K562 (cell line): Measurements from ENCODE around the gene MPG. TPM values are rescaled to one million over a fixed set of nuclear protein-coding genes. Genes with fewer than 3 reads are reported as not detected.

Experiments
- ARID2 ChIP-seq: fragments of 450-650 bp; IDR thresholded peaks from 2 replicates; pipeline ENCODE4 v1.6.1; 2017; ENCODE audit warnings: antibody characterized with exemption, mild to moderate bottlenecking
- BRD4 ChIP-seq: fragments of 200-600 bp; sonication (generic); IDR thresholded peaks from 2 replicates; pipeline ENCODE4 v1.6.1; 2017; ENCODE audit warnings: inconsistent platforms
- CBFA2T2 ChIP-seq: fragments of 450-650 bp; conservative IDR thresholded peaks from 2 replicates; pipeline ENCODE4 v1.6.1; 2017; ENCODE audit warnings: mild to moderate bottlenecking
- CEBPG ChIP-seq, 3 experiments: fragments of 200-800 bp in 1 of 3; sonication (Bioruptor generic) in 1 of 3; sonication (generic) in 1 of 3; formaldehyde crosslinking in 1 of 3; IDR thresholded peaks in 2 of 3; conservative IDR thresholded peaks in 1 of 3; 2 replicates each; pipeline versions ENCODE4 v1.6.1 to v1.8.0; 2016 to 2022; ENCODE audit warnings: missing compliant biosample characterization in 2 of 3, missing genetic modification characterization in 2 of 3, mild to moderate bottlenecking in 1 of 3, missing genetic modification reagents in 1 of 3
- EHMT2 ChIP-seq: fragments of 450-650 bp; IDR thresholded peaks from 2 replicates; pipeline ENCODE4 v1.6.1; 2018; ENCODE audit warnings: antibody characterized with exemption
- HMBOX1 ChIP-seq: sonication (generic); IDR thresholded peaks from 2 replicates; pipeline ENCODE4 v1.6.1; 2016
- HNRNPL ChIP-seq: fragments of 200-400 bp; formaldehyde crosslinking; IDR thresholded peaks from 2 replicates; pipeline ENCODE4 v1.6.1; 2017; ENCODE audit warnings: low read depth, mild to moderate bottlenecking, low read length
- KDM5B ChIP-seq: fragments of 200-600 bp; sonication (generic); IDR thresholded peaks from 2 replicates; pipeline ENCODE4 v1.6.1; 2012; ENCODE audit warnings: low read depth, mild to moderate bottlenecking, moderate library complexity, low read length, control low read depth, inconsistent platforms; ENCODE audit not compliant: insufficient replicate concordance
- MCM7 ChIP-seq, 2 experiments: fragments of 450-650 bp; IDR thresholded peaks; 2 replicates each; pipeline ENCODE4 v1.6.1; 2016 to 2018
- MNT ChIP-seq, 2 experiments: fragments of 450-650 bp; conservative IDR thresholded peaks; 2 replicates each; pipeline ENCODE4 v1.6.1; 2017; ENCODE audit warnings: mild to moderate bottlenecking in 2 of 2, moderate library complexity in 2 of 2
- MYNN ChIP-seq, 2 experiments: sonication (generic); formaldehyde crosslinking in 1 of 2; IDR thresholded peaks; 2 replicates each; pipeline versions ENCODE4 v1.5.0 to v1.6.1; 2016 to 2020; ENCODE audit warnings: antibody characterized with exemption in 1 of 2, missing genetic modification reagents in 1 of 2
- PURB ChIP-seq: sonication (generic); formaldehyde crosslinking; IDR thresholded peaks from 2 replicates; pipeline ENCODE4 v1.9.0; 2021; ENCODE audit warnings: low read depth, mild to moderate bottlenecking, missing genetic modification reagents
- RAD21 ChIP-seq, 2 experiments: fragments of 250-450 bp in 1 of 2; fragments of 450-650 bp in 1 of 2; sonication (Bioruptor Pico) in 1 of 2; formaldehyde crosslinking in 1 of 2; IDR thresholded peaks in 1 of 2; conservative IDR thresholded peaks in 1 of 2; 2 replicates each; pipeline versions ENCODE4 v1.4.0 to v1.8.0; 2020 to 2022; ENCODE audit warnings: mild to moderate bottlenecking in 2 of 2, moderate library complexity in 1 of 2
- RBM39 ChIP-seq: fragments of 200-400 bp; formaldehyde crosslinking; optimal IDR thresholded peaks from 2 replicates; pipeline ENCODE3; 2018; ENCODE audit warnings: low read depth, low read length
- RFX5 ChIP-seq: IDR thresholded peaks from 2 replicates; pipeline ENCODE4 v1.6.1; 2011; ENCODE audit warnings: low read depth, mild to moderate bottlenecking, improper control_type of control experiment, low read length
- SNAPC5 ChIP-seq: fragments of 250-450 bp; sonication (Bioruptor Pico); IDR thresholded peaks from 2 replicates; pipeline ENCODE4 v1.8.0; 2021; ENCODE audit warnings: moderate library complexity, mild to moderate bottlenecking, inconsistent platforms
- SRSF9 ChIP-seq: fragments of 200-400 bp; formaldehyde crosslinking; IDR thresholded peaks from 2 replicates; pipeline ENCODE4 v1.6.1; 2017; ENCODE audit warnings: low read depth, low read length, borderline replicate concordance
- TBP ChIP-seq: optimal IDR thresholded peaks from 2 replicates; pipeline ENCODE3; 2011; ENCODE audit warnings: low read depth, low read length, improper control_type of control experiment
- TEAD4 ChIP-seq, 2 experiments: sonication (generic) in 1 of 2; formaldehyde crosslinking in 1 of 2; IDR thresholded peaks; 2 replicates each; pipeline versions ENCODE4 v1.6.1 to v1.8.0; 2012 to 2022; ENCODE audit warnings: borderline replicate concordance in 1 of 2, inconsistent platforms in 1 of 2, low read length in 1 of 2, mild to moderate bottlenecking in 1 of 2, missing genetic modification reagents in 1 of 2
- TSC22D4 ChIP-seq: fragments of 450-650 bp; IDR thresholded peaks from 2 replicates; pipeline ENCODE4 v1.6.1; 2016; ENCODE audit warnings: missing genetic modification characterization, missing biosample characterization, control low read depth
- XRCC3 ChIP-seq: fragments of 450-650 bp; IDR thresholded peaks from 2 replicates; pipeline ENCODE4 v1.6.1; 2017; ENCODE audit warnings: mild to moderate bottlenecking, moderate library complexity
- ZNF133 ChIP-seq: fragments of 250-450 bp; sonication (Bioruptor Pico); IDR thresholded peaks from 2 replicates; pipeline ENCODE4 v1.4.0; 2020; ENCODE audit warnings: mild to moderate bottlenecking
- ZNF134 ChIP-seq: fragments of 250-450 bp; sonication (Bioruptor Pico); conservative IDR thresholded peaks from 2 replicates; pipeline ENCODE4 v1.4.0; 2020
- ZNF140 ChIP-seq: fragments of 250-450 bp; sonication (Bioruptor Pico); IDR thresholded peaks from 2 replicates; pipeline ENCODE4 v1.8.0; 2021; ENCODE audit warnings: moderate library complexity, mild to moderate bottlenecking, inconsistent platforms
- ZNF444 ChIP-seq: fragments of 250-450 bp; sonication (Bioruptor Pico); IDR thresholded peaks from 2 replicates; pipeline ENCODE4 v1.4.0; 2020; ENCODE audit warnings: mild to moderate bottlenecking, moderate library complexity
- ZNF707 ChIP-seq: fragments of 250-450 bp; sonication (Bioruptor Pico); conservative IDR thresholded peaks from 2 replicates; pipeline ENCODE4 v1.8.0; 2022; ENCODE audit warnings: inconsistent platforms, mild to moderate bottlenecking, moderate library complexity
- ZZZ3 ChIP-seq: fragments of 450-650 bp; IDR thresholded peaks from 2 replicates; pipeline ENCODE4 v1.6.1; 2016; ENCODE audit warnings: antibody characterized with exemption, mild to moderate bottlenecking, moderate library complexity
- polyA plus RNA-seq, 8 experiments: library from polyadenylated mRNA; depleted of rRNA in 4 of 8; stranded (reverse) in 5 of 8; unstranded in 3 of 8; fragments of >200 nt; fragmentation: Nextera tagmentation in 2 of 8; fragmentation: Illumina TruSeq in 1 of 8; extraction: Ambion mirVana in 2 of 8; extraction: Trizol in 1 of 8; gene quantifications; 2 replicates each; pipeline versions ENCODE4 v1.2.1 to v1.2.3, GENCODE V29; 2011 to 2014; ENCODE audit warnings: inconsistent platforms in 1 of 8, missing spikeins in 1 of 8
- total RNA-seq, 7 experiments: library from RNA; depleted of rRNA in 6 of 7; stranded (reverse); fragments of >200 nt in 6 of 7; fragmentation: Illumina TruSeq in 2 of 7; extraction: Trizol in 2 of 7; gene quantifications; 2 replicates each; pipeline versions ENCODE4 v1.2.1 to v1.2.3, GENCODE V29; 2011 to 2021; ENCODE audit warnings: low replicate concordance in 1 of 7

The MPG gene
- total and polyA plus RNA-seq, 9 of the 15 experiments (the other 6 are each of a cell fraction or from before 2014, with no cell fraction given) = 0.42 to 226 (median 36.2) TPM

GRCh38 chr16:53346-54236 lies 24.4 kb upstream of the MPG start, which contains the start of the genes POLR3K and SNRNP25 (continued):
- TF ChIP-seq MNT (conservative IDR thresholded peaks at IDR 0.05) (peak; percentile 79 to 87), XRCC3 (no peak), ARID2 (no peak), TEAD4 (IDR thresholded peaks at IDR 0.05; ENCODE audit: low read length) (no peak), TEAD4 (CRISPR knock-in tag; IDR thresholded peaks at IDR 0.05; ENCODE audit: borderline replicate concordance) (0 out of 2 replicates have a peak, but pooled peaks have one; percentile 84), ZNF140 (CRISPR knock-in tag) (no peak), ZNF707 (CRISPR knock-in tag) (no peak), SRSF9 (no peak), KDM5B (peak; percentile 93), RFX5 (no peak), PURB (CRISPR knock-in tag) (no peak), HMBOX1 (no peak), HNRNPL (peak; percentile 60; the same call in 1 of the 2 replicates), MYNN (IDR thresholded peaks at IDR 0.05) (no peak; the same call in 1 of the 2 replicates), MYNN (CRISPR knock-in tag; IDR thresholded peaks at IDR 0.05) (no peak), ZNF134 (no peak), RBM39 (no peak), BRD4 (no peak), ZNF444 (no peak), MCM7 (IDR thresholded peaks at IDR 0.05) (no peak), SNAPC5 (CRISPR knock-in tag) (no peak), EHMT2 (no peak), TSC22D4 (tag) (no peak), ZZZ3 (no peak), RAD21 (CRISPR knock-in tag; conservative IDR thresholded peaks at IDR 0.05 in 1 of 2, IDR thresholded peaks at IDR 0.05 in 1 of 2) (no peak), CBFA2T2 (no peak), ZNF133 (CRISPR knock-in tag) (no peak), TBP (peak; percentile 91), CEBPG (CRISPR knock-in tag; IDR thresholded peaks at IDR 0.05) (no peak), CEBPG (tag; conservative IDR thresholded peaks at IDR 0.05 in 1 of 2, IDR thresholded peaks at IDR 0.05 in 1 of 2) (no peak)
